Activated T-helper 9 cell treated with anti-CD3 and anti-CD28 coated beads, Interleukin-2, amount 50 U/mL, for 16 hours (primary cell): ENCODE results near the gene SLC16A10.

ENCODE experiments used
- DNase-seq: peaks from one replicate; pipeline ENCODE4 v3.0.0-alpha.2; 2020; ENCODE audit warnings: low read depth

SLC16A10 gene

DNA sequence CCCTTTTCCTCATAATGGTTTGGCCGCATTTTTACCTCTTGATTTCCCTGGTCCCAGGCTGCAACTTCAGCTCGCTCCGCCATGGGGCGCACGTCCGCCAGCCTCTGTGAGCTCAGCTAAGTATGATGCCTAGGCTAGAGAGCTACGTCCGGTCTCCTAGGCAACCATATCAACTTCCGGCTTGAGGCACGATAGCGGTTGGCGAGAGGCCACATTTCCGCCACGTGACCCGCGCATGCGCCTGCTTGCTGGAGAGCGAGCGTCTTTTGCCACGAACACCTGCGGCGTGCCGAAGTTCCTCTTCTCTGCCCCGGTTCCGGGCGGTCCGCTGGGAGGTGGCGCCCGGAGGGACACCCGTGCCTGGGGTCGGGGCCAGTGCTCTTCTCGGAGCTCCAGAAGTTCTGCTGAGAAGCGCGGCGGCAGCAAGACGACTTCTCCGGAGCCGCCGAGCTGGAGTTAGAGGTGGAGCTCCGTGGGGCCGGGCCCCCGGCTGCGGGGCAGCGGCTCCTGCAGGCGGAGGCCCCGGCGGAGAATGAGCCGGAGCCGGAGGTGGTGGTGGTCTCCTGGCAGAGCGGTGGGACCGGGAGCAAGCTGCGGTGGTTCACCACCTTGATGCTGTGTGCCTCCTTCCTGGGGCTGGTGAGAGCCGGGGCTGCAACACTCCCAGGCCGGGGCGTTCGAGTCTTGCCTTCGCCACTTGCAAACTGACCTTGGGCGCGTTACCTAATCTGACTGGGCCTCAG lies 172.0 kb downstream of the SLC16A10 start:
- DNase-seq, result peak; percentile 97

DNA sequence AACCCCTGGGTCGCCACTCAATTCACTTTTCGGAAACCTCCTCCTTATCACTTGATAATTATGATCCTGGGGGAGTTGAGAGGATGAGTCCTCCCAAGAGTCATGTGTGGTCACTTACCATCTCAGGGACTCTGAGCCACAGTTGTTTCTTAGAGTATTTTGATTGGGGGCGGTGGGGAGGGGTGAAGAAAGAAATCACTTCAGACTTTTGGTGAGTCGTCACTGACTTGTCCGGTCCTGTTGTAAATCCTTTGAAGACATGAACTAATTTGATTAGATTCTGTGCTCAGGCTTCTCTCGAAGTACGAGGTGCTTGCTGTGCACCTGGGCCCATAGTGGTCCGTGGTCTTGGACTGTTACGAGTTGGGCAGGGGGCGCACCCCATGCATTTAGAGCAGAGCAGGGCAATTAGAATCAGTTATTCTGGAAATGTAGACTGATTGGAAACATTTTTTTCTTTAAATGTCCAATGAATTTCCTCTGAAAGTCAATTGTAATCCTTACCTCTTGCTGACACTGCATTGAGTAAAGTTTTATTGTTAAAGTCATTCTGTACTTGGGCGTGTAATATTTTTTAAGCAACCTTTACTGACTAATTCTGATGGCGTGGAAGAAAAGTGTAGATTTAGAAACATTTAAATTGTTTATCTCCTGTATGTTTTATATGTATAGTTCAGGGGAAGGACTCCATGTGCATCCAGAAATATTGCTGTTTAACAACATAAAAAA lies 173.4 kb downstream of the SLC16A10 start:
- no peak for DNase-seq

DNA sequence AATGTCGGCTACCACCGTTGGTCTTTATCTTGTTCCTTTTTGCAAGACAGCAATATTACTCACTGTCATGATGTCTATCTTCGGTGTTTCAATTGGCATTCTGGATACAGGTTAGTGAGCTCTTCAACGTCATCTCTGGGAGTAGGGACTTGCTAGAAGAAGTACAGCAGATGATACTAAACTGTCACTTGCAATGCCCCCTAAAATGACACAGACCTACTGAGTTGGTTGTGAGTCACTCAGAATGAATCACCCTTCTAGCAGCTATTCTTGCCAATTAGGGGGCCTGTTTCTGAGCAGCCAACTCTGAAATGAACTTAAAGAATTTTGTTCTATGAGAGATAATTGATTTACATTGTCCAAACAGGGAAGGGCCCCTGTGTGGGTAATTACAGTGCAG lies 176.5 kb downstream of the SLC16A10 start:
- no peak for DNase-seq

DNA sequence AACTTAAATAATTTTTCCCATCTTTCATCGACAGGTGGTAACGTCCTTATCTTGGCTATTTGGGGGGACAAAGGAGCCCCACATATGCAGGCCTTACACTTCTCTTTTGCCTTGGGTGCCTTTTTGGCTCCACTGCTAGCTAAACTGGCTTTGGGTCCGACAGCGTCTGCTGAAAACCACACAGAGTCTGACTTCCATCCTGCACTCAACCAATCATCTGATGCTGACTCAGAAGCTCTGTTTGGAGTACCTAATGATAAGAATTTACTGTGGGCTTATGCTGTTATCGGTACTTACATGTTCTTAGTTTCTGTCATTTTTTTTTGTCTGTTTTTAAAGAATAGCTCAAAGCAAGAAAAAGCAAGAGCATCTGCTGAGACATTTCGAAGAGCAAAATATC lies 178.5 kb downstream of the SLC16A10 start:
- DNase-seq, result no peak

DNA sequence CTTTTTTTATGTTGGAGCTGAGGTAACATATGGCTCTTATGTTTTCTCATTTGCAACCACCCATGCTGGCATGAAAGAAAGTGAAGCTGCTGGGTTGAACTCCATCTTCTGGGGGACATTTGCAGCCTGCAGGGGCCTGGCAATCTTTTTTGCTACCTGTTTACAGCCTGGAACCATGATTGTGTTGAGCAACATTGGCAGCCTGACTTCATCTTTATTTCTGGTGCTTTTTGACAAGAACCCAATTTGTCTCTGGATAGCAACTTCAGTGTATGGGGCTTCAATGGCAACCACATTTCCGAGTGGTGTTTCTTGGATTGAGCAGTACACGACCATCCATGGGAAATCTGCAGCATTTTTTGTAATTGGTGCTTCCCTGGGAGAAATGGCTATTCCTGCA lies 179.0 kb downstream of the SLC16A10 start:
- no peak for DNase-seq

DNA sequence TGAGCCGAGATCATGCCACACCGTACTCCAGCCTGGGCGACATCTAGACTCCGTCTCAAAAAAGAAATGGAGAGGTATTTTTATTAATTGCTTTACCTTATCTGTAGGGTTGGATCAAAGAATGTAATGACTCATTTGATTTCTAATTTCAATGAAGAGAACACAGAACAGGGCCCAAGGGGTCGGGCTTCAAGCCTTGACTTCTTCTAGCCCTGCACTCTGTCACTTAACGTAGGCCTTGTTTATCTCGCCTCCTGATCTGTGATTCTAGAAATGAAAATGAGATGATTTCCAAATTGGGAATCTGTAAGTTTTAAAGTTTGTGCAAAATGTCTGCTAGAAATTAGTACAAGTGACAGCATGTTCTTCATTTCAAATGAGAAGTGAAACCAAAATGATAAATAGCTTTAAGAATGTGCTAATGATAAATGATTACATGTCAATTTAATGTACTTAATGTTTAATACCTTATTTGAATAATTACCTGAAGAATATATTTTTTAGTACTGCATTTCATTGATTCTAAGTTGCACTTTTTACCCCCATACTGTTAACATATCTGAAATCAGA lies 180.5 kb downstream of the SLC16A10 start:
- DNase-seq, result no peak

DNA sequence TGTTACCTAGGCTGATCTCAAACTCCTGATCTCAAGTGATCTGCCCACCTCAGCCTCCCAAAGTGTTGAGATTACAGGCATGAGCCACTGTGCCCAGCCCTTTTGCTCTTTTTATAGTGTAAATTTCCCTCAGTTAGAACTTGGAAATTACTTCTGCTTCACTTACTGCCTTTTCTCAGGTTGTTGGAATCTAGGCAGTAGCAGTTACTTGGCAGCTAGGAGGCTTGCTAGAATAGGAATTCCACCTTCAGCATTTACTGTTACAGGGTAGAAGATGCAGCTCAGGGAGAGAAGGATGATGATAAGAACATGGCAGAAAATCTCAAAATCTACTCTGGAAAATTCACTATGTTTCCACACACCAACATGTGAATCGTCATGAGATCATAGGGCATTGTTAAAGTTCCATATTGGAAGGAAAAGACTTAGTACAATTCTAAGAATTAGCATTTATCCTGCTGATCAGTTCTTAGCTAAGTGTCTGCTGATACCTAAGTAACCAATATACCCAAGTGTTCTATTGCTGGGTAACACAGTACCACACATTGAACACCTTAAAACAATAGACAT lies 182.2 kb downstream of the SLC16A10 start:
- no peak for DNase-seq

DNA sequence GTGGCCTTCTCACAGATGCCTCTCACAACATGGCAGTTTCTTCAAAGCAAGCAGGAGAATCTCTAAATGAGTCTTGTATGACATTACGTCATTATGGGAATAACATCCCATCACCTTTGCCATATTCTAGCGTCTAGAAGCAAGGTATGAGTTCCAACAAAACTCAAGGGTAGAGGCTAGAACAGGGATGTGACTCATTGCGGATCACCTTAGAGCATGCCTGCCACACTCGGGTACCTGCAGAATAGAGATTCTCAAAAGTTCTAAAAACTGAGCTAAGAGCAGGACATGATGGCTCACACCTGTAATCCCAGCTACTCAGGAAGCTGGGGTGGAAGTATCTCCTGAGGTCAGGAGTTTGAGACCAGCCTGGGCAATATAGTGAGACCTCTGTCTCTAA lies 182.8 kb downstream of the SLC16A10 start:
- DNase-seq, result no peak

DNA sequence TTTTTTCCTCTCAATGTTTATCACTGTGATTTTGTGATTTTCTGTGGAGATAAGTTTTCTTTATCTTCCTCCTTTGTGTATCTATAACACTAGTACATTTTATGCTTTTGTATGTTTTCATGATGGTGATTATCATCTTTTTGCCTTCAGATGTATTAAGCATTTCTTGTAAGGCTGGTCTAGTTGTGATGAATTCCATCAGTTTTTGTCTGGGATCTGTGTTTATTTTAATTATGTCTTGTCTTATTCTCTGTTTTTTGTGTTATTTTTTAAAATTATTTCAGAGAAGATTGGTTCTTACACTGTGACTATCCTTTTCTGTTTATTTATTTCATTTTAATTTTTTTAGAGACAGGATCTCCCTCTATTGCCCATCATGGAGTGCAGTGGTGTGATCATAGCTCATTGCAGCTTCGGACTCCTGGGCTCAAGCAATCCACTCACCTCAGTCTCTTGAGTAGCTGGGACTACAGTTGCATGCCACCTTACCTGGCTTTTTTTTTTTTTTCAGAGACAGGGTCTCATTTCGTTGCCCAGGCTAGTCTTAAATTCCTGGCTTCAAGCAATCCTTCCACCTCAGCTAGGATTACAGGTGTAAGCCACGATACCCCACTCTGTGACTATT lies 187.4 kb downstream of the SLC16A10 start:
- no peak for DNase-seq

DNA sequence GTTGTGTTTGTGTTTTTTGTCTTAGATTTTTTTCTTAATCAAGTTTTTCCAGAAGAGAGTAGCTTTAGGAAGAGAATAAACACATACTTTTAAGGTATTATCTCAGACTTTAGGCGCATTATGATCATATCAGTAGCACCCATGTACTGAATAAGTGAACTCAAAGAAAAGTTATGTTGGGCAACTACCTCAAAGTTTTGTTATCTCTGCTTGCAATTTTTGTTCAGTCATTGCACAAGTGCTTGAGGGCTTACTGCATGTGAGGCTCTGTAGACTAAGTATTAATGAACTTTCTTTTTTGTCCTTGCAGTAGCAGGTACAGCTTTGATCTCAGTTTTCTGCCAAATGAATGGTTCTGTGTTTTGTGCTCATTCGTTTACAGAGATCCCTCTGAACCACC lies 189.0 kb downstream of the SLC16A10 start:
- DNase-seq, result no peak

DNA sequence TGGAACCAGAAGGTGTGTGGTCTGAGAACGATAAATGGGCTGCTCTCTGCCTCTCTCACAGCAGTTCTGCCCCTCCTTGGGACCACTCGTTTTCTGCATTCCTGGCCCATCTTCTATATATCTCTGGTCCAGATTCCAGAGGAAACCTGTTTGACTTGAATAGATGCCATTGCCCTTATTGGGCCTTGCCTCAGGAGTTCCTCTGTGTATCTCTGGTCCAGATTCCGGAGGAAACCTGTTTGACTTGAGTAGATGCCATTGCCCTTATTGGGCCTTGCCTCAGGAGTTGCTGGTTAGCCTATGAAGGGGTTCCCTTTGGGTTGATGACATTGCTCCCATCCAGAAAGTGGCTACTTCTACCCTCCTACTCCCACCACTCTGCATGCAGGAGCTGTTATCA lies 189.4 kb downstream of the SLC16A10 start:
- no peak for DNase-seq

DNA sequence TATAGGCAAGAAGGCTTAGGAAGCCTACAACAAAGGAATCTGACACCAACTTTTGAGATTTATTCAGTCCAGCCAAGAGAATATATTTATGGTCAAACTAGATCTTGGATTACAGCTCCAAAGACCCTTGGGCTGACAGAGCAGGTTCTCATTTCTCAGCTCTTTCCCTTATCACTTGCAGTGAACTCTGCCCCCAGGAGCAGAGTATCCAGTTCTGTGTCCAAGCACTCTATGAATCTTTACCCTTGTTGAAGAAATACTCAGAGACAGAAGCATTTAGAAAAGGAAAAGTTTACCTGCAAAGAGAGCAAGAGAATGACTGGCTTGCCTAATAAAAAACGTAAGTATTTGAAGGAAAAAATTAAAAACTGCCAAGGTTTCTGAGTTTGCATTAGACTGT lies 190.5 kb downstream of the SLC16A10 start:
- DNase-seq, result no peak

DNA sequence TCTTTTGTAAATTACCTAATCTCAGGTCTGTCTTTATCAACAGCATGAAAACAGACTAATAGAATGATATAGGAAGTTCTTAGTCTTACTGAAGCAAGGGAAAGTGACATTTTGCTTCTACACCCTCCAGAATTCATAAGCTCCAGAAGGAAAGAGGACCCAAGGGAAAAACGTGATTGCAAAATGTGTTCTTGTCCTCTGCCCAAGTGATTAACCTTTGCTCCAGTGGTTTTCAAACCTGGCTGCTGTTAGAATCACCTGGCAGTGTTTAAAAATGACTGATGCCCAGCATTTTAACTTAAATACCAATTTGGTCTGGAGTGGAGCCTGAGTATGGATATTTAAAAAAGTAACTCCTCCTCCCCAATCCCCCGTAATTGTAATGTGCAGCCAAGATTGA lies 191.4 kb downstream of the SLC16A10 start:
- no peak for DNase-seq

DNA sequence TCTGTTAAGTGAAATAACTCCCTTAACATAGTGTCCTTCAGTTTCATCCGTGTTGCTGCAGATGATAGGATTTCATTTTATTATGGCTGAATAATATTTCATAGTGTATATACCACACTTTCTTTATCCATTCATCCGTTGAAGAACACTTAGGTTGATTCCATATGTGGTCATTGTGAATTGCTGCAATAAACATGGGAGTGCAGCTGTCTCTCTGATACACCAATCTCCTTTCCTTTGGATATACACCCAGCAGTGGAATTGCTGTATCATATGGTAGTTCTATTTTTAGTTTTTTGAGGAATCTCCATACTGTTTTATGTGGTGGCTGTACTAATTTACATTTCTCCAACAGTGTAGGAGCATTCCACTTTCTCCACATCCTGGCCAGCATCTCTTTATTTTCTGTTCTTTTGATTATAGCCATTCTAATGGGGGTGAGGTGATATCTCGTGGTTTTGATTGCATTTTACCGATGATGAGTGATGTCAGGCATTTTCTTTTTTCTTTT lies 193.2 kb downstream of the SLC16A10 start:
- no peak for DNase-seq
